ENCODE data around the gene EYS.

DNA sequence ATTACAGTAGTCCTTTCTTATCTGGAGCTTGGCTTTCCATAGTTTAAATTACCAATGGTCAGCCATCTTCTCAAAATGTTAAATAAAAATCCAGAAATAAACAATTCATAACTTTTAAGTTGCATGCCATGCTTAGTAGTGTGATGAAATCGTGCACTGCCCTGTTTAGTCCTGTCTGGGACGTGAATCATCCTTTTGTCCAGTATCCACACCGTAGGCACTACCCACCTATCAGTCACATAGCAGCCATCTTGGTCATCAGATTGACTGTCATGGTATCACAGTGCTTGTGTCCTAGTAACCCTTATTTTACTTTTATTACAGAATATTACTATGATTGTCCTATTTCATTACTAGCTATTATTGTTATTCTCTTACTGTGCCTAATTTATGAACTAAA, 924.1 kb downstream of the EYS start:
- TF ChIP-seq, protein P1, sequence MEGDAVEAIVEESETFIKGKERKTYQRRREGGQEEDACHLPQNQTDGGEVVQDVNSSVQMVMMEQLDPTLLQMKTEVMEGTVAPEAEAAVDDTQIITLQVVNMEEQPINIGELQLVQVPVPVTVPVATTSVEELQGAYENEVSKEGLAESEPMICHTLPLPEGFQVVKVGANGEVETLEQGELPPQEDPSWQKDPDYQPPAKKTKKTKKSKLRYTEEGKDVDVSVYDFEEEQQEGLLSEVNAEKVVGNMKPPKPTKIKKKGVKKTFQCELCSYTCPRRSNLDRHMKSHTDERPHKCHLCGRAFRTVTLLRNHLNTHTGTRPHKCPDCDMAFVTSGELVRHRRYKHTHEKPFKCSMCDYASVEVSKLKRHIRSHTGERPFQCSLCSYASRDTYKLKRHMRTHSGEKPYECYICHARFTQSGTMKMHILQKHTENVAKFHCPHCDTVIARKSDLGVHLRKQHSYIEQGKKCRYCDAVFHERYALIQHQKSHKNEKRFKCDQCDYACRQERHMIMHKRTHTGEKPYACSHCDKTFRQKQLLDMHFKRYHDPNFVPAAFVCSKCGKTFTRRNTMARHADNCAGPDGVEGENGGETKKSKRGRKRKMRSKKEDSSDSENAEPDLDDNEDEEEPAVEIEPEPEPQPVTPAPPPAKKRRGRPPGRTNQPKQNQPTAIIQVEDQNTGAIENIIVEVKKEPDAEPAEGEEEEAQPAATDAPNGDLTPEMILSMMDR (IDR thresholded peaks at IDR 0.05; ENCODE audit: low read length) = no peak
- no peak for TF ChIP-seq EZH2phosphoT487 (IDR thresholded peaks at IDR 0.05; ENCODE audit: low read length)

All from MM.1S (cell line).